ENCODE measurements around the gene BCL7A. TPM values are rescaled to one million over a fixed set of nuclear protein-coding genes. Genes with fewer than 3 reads are reported as not detected.

Gene BCL7A
- total RNA-seq (16.2 and 30.5 TPM in 2 replicates), polyA plus RNA-seq (19.1 and 20.8 TPM in 2 replicates)

GRCh38 chr12:122021822-122022392 lies at the start of gene BCL7A:
Gene BCL7A (plus strand): TSS chr12:122021884. CDS start chr12:122022092, 208 bp downstream.
- H3K4me3 ChIP-seq = peak within 1 kb of the TSS; percentile 95
- H3K27ac ChIP-seq = peak within 1 kb of the TSS; percentile 52
- H3K4me1 ChIP-seq (ENCODE audit: low read depth) = peaks cover 9% of the 10 kb centered on the region
- no peak for TF ChIP-seq CTCF (IDR thresholded peaks at IDR 0.05; ENCODE audit: low read depth, low read length)
- H3K36me3 ChIP-seq = no peaks in the 10 kb centered on the region
- no peaks in the 10 kb centered on the region for H3K9me3 ChIP-seq (ENCODE audit: low read depth)
- peak; percentile 82 to 86 for DNase-seq (ENCODE audit: low read depth in 1 of 2, low spot score in 1 of 2)
- H3K27me3 ChIP-seq = no peaks in the 10 kb centered on the region

- DNase-seq (ENCODE audit: low read depth in 1 of 2, low spot score in 1 of 2) = peak in 1 of 2 donors; percentile 14
- Histone ChIP-seq H3K36me3 (no peaks in the 10 kb centered on the region), H3K4me3 (no peak overlapping the region), H3K27me3 (no peaks in the 10 kb centered on the region), H3K9me3 (ENCODE audit: low read depth) (no peaks in the 10 kb centered on the region), H3K4me1 (ENCODE audit: low read depth) (peaks cover 14% of the 10 kb centered on the region), H3K27ac (no peak overlapping the region)
- TF ChIP-seq CTCF (IDR thresholded peaks at IDR 0.05; ENCODE audit: low read depth, low read length) = no peak
Observed at GRCh38 chr12:121974026-121974985, 47.4 kb upstream of the BCL7A start.

- peaks cover 14% of the 10 kb centered on the region for H3K4me1 ChIP-seq (ENCODE audit: low read depth)
- H3K4me3 ChIP-seq = no peak overlapping the region
- no peaks in the 10 kb centered on the region for H3K9me3 ChIP-seq (ENCODE audit: low read depth)
- no peaks in the 10 kb centered on the region for H3K36me3 ChIP-seq
- no peak for DNase-seq (ENCODE audit: low read depth in 1 of 2, low spot score in 1 of 2)
- no peak overlapping the region for H3K27ac ChIP-seq
- H3K27me3 ChIP-seq = no peaks in the 10 kb centered on the region
- no peak for TF ChIP-seq CTCF (IDR thresholded peaks at IDR 0.05; ENCODE audit: low read depth, low read length)
Observed at GRCh38 chr12:121975021-121975420, 46.7 kb upstream of the BCL7A start.

GRCh38 chr12:121976950-121977349 lies 44.7 kb upstream of the BCL7A start:
- DNase-seq (ENCODE audit: low read depth in 1 of 2, low spot score in 1 of 2) = no peak
- H3K27ac ChIP-seq = no peak overlapping the region
- no peaks in the 10 kb centered on the region for H3K9me3 ChIP-seq (ENCODE audit: low read depth)
- TF ChIP-seq CTCF (IDR thresholded peaks at IDR 0.05; ENCODE audit: low read depth, low read length) = no peak
- H3K27me3 ChIP-seq = no peaks in the 10 kb centered on the region
- H3K4me3 ChIP-seq = no peak overlapping the region
- H3K36me3 ChIP-seq = no peaks in the 10 kb centered on the region
- H3K4me1 ChIP-seq (ENCODE audit: low read depth) = peaks cover 14% of the 10 kb centered on the region

GRCh38 chr12:121980191-121980891 lies 41.3 kb upstream of the BCL7A start:
- peak in 1 of 2 donors; percentile 13 for DNase-seq (ENCODE audit: low read depth in 1 of 2, low spot score in 1 of 2)

More at GRCh38 chr12:121980191-121980891, 41.3 kb upstream of the BCL7A start:
- Histone ChIP-seq H3K9me3 (ENCODE audit: low read depth) (no peaks in the 10 kb centered on the region), H3K27ac (no peak overlapping the region), H3K27me3 (no peaks in the 10 kb centered on the region), H3K36me3 (no peaks in the 10 kb centered on the region), H3K4me3 (no peak overlapping the region), H3K4me1 (ENCODE audit: low read depth) (peaks cover 1% of the 10 kb centered on the region)
- TF ChIP-seq CTCF (IDR thresholded peaks at IDR 0.05; ENCODE audit: low read depth, low read length) = no peak
